ENCODE measurements around the gene ATL2.
"Not testable (repeated sequence)": the region's sequence is repeated elsewhere in the genome, so short reads cannot be mapped to it uniquely, and the experiment has no call there.

Gene ATL2

DNA sequence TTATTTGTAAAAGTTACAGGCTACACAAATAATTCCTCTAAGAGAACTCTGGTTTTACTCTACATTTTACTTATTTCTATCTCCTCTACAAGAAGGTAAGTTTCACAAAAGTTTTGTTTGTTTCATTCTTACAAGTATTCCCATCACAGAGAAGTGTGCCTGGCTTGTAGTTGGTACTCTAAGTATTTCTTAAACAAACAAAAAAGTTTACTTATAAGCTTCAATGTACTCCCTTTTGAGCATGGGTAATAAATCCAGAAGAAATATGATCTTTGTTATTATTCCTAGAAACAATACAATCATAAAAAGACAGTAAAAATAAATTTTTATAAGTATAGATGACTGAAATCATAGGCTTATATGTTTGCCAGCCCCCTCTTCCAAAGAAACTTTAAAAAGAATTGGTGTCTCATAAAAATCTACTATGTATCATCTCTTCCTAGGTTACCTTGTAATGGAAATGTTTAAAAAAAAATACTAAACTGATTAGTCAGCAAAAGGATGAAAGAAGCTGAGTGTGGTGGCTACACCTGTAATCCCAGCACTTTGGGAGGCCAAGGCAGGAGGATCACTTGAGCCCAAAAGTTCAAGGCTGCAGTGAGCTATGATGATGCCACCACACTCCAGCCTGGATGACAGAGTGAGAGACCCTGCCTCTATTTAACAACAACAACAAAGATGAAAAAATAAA lies 54.7 kb downstream of the ATL2 start:
- no peak for DNase-seq

- DNase-seq, result not testable (repeated sequence)
Measured at GRCh38 chr2:38319240-38319639, 57.8 kb downstream of the ATL2 start.

- no peak for DNase-seq
Measured at GRCh38 chr2:38317725-38318124, 59.3 kb downstream of the ATL2 start.

GRCh38 chr2:38315707-38316333 lies 61.3 kb downstream of the ATL2 start:
- DNase-seq, result no peak

DNA sequence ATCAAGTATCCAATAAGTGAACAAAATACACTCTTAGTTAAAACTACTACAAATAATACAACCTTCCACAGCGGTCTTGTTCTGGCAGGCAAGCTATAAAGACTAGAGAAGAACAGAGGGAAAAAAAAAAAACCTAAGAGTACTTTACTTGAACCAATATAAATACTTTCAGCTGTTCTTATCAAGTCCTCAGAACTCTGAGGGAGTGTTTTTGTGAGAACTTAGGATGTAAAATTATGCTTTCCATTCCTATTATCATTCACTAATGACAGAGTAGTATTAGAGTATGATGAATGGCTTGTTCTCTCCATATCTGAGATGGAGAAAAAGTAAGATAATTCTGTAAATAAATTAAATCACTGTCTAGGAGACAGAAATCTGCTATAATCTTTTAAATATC lies 68.3 kb downstream of the ATL2 start:
- no peak for DNase-seq

DNA sequence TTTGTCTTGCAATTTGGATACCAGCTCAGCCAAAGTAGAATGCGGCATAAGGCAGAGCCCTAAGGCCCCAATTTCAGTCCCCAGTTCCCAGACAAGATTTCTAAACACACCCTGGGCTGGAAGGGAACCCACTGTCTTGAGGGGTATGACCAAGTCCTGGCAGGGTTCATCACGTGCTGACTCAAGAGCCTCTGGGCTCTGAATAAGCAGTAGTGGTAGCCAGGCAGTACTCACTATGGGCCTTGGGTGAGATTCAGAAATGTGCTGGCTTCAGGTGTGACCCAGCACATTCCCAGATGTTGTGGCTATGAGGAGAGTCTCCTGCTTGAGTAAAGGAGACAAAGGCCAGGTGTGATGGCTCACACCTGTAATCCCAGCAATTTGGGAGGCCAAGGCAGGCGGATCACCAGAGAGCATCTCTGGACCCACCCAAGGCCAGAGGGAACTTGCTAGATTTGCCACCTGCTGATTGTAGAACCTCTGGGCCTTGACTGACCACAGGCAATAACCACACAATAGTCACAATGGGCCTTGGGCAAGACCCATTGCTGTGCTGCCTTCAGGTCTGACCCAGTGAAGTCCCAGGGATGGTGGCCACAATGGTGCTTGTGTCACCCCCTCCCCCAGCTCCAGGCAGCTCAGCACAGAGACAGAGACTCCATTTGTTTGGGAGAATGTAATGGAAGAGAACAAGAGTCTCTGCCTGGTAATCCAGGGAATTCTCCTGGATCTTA lies 74.9 kb downstream of the ATL2 start:
- no peak for DNase-seq

DNA sequence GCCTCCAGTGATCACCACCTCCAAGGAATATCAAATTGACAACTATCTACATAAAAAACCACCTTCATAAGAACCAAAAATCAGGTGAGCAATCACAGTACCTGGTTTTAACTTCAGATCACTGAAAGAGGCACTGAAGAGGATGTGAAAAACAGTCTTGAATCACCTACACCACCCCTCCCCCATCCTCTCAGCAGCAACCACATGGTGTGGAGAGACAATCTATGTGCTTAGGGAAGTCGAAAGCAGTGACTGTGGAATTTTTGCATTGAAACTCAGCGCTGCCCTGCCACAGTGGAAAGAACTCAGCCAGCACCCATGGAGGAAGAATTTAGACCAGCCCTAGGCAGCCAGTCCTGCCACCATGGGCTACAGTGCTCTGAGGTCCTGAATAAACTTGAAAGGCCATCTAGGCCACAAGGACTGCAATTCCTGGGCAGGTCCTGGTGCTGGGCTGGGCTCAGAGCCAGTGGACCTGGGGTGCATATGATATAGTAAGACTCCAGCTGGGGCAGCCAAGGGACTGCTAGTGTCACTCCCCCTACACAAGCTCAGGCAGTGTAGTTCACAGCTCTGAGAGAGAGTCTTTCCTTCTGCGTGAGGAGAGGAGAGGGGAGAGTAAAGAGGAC lies 75.6 kb downstream of the ATL2 start:
- no peak for DNase-seq

DNA sequence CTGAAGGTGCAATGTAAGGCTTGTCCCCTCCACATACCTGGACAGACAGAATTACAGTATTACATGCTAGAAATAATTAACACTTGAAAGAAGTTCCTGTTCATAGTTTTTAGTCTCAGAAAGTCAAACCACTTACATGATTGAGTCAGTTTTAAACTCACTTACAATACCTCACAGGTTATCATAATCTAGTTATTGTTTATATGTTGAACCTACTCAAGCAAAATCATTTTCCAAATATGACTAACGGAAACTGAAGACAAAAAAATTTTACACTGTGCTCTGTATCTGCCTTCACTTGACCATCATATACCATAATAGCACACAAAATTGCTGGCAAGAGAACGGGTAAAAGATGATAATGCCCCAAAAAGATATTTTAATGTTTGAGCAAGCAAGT lies 78.5 kb downstream of the ATL2 start:
- DNase-seq, result no peak

DNA sequence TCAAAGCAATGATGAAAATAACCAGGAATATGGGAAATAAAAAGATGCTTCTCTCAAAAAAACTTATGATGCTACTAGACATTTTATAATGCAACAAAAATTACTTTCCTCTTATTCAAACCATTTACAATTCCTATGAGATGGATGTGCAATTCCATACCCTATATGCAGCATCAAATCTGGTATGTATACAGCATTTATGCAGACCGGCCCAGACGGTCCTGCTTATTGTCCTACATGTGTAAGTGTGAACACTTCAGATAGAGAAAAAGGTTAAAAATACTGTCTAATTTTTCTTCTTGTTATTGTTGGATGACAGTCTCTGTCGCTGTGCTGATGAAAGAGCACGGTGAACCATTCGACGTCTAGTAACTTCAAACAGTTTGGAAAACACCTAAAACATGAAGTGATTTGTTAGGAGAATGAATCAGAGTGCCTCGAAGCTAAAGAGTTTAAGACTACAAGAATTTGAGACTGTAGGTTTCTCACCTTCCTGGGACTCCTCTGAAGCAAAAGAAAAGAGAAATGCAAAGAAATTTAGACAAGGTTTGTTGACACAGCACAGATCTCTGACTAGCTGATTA lies 80.8 kb downstream of the ATL2 start:
- DNase-seq, result no peak

DNA sequence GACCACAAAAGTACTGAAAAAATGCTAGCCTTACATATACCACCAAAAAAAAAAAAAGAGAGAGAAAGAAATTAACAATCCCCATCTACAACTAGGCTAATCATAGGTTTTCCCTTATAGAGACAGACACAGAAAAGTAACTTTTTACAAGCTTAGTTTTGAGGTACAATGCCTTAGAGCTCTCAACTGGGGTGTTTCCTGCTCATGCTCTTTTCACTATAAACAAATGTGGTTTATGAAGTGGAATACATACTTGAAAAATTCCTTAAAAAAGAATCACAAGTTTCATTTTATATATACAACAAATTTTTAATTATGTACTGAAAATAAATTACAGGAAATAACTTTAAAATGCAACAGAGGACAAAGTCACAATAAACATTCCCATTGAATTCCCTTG lies 82.5 kb downstream of the ATL2 start:
- no peak for DNase-seq

- no peak for DNase-seq
Measured at GRCh38 chr2:38293152-38293865, 83.8 kb downstream of the ATL2 start.

DNA sequence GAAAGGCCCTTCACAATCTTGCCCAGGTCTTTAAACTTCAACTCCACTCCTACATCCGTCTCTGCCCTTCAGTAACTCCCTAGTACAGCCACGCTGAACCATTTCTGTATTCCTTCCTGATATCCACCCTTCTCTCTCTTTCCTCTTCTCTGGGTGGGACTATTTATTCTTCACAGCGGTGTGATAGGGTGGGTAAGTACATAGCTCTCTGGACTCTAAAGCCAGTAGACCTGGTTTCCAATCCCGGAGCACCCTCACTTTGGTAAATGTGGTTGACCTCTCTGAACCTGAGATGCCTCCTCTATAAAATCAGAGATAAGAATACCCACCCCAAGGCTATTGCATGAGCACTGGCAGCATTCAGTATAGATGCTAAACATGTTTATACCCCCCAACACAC lies 86.7 kb downstream of the ATL2 start:
- DNase-seq, result no peak

DNA sequence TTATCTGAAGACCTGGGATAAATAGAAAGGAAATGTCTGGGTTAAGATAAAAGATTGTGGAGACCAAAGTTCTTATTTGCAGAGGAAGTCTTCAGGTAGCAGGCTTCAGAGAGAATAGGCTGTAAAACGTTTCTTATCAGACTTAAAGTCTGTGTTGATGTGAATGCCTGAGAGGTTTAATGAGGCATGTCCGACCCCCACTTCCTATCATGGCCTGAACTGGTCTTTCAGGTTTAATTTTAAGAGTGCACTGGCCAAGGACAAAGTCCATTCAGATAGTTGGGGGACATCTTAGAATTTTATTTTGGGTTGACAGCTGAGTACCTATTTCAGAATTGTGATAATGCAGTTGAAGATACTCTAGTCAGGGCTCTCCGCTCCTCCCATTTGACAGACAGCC lies 92.1 kb downstream of the ATL2 start:
- no peak for DNase-seq

GRCh38 chr2:38281095-38281742 lies 95.9 kb downstream of the ATL2 start:
- no peak for DNase-seq

DNA sequence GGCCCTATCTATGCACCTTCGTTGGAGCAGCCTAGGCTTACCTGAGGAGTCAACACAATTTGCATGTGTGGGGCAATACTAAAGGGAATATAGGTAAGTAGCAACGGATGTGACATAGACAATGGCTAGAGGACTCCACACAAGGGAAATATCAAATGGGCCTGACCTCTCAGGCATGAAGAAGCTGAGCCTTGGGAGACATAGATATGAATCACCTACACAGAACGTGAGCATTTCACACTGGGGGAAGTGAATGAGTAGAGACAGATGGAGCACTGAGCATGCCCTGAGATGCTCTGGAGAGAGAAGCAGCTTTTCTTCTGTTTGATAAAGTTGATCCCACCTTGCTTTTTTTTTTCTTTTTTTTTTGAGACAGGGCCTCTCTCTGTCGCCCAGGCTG lies 97.9 kb downstream of the ATL2 start:
- no peak for DNase-seq

- DNase-seq, result not testable (repeated sequence)
Measured at GRCh38 chr2:38278117-38278438, 99.0 kb downstream of the ATL2 start.

- DNase-seq, result no peak
Measured at GRCh38 chr2:38277245-38278116, 99.6 kb downstream of the ATL2 start.

- DNase-seq, result peak in 1 of 2 experiments; percentile 17
Measured at GRCh38 chr2:38274286-38275276, 102.5 kb downstream of the ATL2 start.

GRCh38 chr2:38271697-38272096 lies 105.4 kb downstream of the ATL2 start:
- no peak for DNase-seq

DNA sequence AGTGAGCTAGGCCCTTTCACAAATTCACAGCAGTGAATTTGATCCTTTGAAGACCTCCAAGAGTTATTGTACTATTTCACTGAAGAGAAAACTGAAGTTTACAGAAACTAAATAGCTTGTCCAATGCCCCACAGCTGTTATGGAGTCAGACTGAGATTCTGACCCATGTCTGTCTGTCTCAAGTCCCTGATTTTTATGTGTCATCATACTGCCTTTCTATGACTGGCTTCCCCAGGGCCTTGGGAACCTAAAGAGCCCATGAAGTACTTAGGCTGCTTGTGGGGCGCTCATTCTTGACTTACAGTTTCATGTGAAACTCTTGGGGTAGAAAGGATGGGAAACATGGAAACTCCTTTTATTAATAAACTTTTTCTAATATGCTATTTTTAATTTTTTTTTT lies 107.7 kb downstream of the ATL2 start:
- DNase-seq, result no peak
